Urothelium cell line (cell line): Measurements from ENCODE around the gene MRPL19.
A peak's percentile ranks its signal among the peaks of the same experiment; 100 is the strongest.

Source experiments
- DNase-seq: peaks from one replicate; pipeline ENCODE4 v3.0.0; 2011; ENCODE audit warnings: low spot score, mixed read lengths
- FAIRE-seq: peaks from 2 replicates; lab custom pipeline; 2011; peaks lifted over from hg19 to GRCh38; lab: Jason Lieb, UNC

The MRPL19 gene

DNA sequence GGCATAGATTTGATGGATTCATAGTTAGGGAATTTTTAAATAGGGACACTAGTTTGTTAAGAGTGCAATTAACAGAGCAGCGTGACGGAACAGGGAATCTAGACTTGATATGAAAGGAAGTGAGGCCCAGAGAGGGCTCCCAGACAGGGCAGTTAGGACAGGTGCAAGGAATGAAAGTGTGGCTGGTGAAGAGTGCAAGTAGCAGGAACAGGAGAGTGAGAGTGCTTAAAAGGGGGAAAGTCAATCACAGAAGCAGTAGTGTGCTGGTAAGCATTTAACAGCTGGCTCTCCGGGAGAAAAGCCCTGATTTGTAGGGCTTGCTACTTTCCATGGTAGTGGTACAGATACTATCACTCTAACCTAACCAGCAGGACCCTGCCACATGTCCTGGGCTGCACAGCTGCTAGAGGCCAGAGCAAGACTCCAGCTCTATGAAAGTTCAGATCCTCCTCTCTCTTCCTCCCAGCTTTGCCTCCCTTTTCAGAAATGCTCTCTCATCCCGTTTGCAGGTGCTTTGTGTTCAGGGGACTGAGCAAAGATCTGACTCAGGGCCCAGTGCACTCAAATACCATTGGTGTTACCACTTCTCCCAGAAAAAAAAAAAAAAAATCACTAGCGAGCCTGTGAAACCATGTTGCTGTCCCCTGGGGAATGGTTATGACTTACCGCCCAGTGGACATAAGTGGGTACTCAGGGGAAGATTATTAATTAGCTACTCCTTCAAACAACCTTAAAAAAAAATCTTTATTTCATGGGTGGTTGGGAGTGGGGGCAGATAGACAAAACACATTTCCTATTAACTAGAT lies 82.2 kb downstream of the MRPL19 start:
- FAIRE-seq: no peak
- peak; percentile 15 for DNase-seq

DNA sequence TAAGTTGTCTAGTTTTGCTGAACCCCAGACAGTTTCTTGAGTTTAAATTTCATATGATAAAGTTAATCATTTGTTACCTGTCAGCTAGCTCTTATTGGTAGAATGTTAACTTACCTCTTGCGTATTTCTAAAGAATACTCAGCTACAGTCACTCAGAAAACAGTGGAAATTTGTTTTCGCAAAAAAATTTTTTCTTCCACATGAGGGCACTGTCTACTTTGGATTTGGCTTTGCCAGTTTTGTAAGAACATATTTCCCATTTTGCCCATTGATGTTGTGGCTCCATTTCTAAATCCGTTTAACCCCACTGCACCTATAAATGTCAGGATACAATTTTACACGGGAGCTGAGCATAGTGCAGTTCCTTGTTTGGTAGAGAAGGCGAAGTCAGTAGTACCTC lies 83.3 kb downstream of the MRPL19 start:
- FAIRE-seq: no peak
- peak; percentile 25 for DNase-seq

DNA sequence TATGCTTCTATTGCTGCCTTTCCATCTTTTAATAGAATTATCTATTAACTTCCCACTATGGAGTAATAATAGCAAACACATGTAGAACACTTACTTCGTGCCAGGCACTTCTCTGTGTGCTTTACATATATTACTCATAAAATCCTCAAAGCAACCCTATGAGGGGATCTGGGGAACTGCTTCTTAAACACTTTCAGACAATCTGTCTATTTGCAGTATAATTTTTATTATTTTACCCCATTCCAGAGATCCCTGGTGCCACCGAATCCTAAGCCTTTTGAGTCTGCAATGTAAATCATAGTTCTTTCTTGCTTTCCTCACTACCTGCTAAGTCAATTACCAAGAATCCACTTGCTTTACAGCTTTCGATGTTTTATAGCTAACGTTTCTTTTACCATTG lies 89.7 kb downstream of the MRPL19 start:
- no peak for DNase-seq
- FAIRE-seq: no peak

DNA sequence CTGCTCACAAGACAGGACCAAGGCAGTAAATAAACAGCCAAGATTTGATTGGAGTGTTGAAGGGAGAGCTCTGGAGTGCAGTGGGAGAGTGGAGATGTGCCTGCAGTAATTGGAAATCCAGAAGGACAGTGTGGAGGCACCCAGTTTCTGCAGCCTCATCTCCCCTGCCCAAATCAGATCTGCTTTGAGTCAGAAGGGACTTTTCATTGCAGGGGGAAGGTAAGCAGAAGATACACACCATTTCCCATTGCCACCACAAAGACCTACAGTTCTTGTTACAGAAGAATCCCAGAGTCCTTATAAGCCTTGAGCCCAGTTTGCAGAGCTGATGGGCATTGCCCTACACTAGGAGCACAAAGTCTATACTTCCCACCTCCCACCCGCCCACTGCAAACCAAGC lies 91.4 kb downstream of the MRPL19 start:
- no peak for FAIRE-seq
- DNase-seq: no peak
